ENCODE measurements around the gene SMARCA2.

DNA sequence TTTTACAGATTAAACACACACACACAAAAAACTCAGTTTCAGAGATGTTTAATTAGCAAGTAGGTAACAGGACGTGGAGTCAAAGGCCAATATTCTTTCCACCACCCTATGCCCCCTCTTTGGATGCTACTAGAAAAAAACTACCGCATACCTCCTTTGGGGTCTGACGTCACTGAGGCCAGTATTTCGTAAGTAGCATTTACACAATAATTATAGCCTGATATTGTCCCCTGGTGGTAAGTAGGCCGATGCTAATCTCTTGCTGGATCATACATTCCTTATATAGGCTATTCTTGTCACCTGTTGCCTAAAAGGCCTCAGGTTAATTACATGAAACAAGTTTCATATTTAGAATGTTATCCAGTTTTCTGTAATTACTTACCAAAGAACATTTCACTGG is 21.0 kb upstream of the SMARCA2 start:
- TF ChIP-seq, protein P1, sequence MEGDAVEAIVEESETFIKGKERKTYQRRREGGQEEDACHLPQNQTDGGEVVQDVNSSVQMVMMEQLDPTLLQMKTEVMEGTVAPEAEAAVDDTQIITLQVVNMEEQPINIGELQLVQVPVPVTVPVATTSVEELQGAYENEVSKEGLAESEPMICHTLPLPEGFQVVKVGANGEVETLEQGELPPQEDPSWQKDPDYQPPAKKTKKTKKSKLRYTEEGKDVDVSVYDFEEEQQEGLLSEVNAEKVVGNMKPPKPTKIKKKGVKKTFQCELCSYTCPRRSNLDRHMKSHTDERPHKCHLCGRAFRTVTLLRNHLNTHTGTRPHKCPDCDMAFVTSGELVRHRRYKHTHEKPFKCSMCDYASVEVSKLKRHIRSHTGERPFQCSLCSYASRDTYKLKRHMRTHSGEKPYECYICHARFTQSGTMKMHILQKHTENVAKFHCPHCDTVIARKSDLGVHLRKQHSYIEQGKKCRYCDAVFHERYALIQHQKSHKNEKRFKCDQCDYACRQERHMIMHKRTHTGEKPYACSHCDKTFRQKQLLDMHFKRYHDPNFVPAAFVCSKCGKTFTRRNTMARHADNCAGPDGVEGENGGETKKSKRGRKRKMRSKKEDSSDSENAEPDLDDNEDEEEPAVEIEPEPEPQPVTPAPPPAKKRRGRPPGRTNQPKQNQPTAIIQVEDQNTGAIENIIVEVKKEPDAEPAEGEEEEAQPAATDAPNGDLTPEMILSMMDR (IDR thresholded peaks at IDR 0.05; ENCODE audit: low read depth, low read length): no peak
- TF ChIP-seq EZH2phosphoT487 (IDR thresholded peaks at IDR 0.05; ENCODE audit: low read depth): no peak

All from OCI-LY3 (cell line).